ENCODE results near the gene PAPPA. TPM values are rescaled to one million over a fixed set of nuclear protein-coding genes. Genes with fewer than 3 reads are reported as not detected.

Gene PAPPA
- total RNA-seq, 1 experiment from 2014 or later, result 7.0 TPM

DNA sequence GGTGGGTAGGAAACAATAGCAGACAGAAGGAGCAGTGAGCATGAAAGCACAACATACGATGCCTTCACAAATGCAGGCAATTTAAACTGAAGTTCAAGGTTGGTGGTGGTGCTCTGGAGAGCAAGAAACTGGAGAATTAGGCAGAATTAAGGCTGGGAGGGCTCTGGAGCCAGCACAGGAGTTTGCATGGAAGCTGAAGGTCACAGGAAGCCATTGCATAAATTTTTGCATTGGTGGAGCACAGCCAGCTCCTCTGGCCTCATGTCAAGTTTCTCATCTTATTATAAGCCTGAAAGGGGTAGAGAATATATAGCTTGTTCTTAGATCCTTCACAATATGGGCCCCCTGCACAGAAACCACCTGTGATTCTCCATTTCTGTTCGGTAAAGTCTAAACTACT is 207.4 kb downstream of the PAPPA start:
- POLR2A ChIA-PET, result interaction anchor here (1.3 kb wide), 1 partner anchor 124 kb away, joined by 3 read pairs; no protein-coding TSS in a partner anchor
- intact Hi-C loops (cut with micrococcal nuclease), result no loop called here
- H3K27ac Mint-ChIP-seq (ENCODE audit: low read depth, unreplicated experiment), result no peak overlapping the region

DNA sequence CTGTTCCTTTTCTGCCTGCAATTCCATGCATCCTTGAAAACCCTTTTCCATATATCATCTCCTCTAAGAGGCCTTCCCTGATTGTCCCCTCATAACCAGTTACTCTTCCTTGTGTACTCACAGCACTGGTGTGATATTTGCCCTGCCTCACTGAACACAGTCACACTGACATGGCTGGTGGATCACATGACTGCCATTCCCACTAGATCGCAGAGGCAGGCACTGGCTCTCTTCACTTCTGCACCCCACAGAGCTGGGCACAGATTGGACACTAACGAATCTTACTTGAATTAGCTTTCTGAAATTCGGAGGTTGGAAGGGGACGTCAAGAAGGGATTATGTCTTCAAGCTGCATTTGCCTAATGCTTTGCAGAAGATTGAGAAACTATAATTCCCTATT is 208.0 kb downstream of the PAPPA start:
- TF ChIP-seq, protein P1, sequence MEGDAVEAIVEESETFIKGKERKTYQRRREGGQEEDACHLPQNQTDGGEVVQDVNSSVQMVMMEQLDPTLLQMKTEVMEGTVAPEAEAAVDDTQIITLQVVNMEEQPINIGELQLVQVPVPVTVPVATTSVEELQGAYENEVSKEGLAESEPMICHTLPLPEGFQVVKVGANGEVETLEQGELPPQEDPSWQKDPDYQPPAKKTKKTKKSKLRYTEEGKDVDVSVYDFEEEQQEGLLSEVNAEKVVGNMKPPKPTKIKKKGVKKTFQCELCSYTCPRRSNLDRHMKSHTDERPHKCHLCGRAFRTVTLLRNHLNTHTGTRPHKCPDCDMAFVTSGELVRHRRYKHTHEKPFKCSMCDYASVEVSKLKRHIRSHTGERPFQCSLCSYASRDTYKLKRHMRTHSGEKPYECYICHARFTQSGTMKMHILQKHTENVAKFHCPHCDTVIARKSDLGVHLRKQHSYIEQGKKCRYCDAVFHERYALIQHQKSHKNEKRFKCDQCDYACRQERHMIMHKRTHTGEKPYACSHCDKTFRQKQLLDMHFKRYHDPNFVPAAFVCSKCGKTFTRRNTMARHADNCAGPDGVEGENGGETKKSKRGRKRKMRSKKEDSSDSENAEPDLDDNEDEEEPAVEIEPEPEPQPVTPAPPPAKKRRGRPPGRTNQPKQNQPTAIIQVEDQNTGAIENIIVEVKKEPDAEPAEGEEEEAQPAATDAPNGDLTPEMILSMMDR (IDR thresholded peaks at IDR 0.05; ENCODE audit: unreplicated experiment), result no peak
- Mint-ChIP-seq H3K9me3 (ENCODE audit: unreplicated experiment) (no peaks in the 10 kb centered on the region), H3K36me3 (ENCODE audit: insufficient read depth, unreplicated experiment) (no peaks in the 10 kb centered on the region), H3K4me1 (ENCODE audit: insufficient read depth, unreplicated experiment) (no peaks in the 10 kb centered on the region), H3K27ac (ENCODE audit: low read depth, unreplicated experiment) (no peak overlapping the region), H3K4me3 (ENCODE audit: unreplicated experiment) (no peak overlapping the region), H3K27me3 (ENCODE audit: insufficient read depth, unreplicated experiment) (no peaks in the 10 kb centered on the region)
- intact Hi-C loops (cut with micrococcal nuclease), result no loop called here
- POLR2A ChIA-PET, result interaction anchor here (1.3 kb wide), 1 partner anchor 123 kb away, joined by 3 read pairs; no protein-coding TSS in a partner anchor
- DNase-seq (ENCODE audit: unreplicated experiment), result no peak
- CTCF ChIA-PET, result interaction anchor here (1.1 kb wide), 1 partner anchor 479 kb away, joined by 3 read pairs; no protein-coding TSS in a partner anchor
- BruUV-seq (replicated peaks), result no TSS peak

More for the DNA sequence above, 207.4 kb downstream of the PAPPA start:
- Mint-ChIP-seq H3K4me1 (ENCODE audit: insufficient read depth, unreplicated experiment) (no peaks in the 10 kb centered on the region), H3K27me3 (ENCODE audit: insufficient read depth, unreplicated experiment) (no peaks in the 10 kb centered on the region), H3K4me3 (ENCODE audit: unreplicated experiment) (no peak overlapping the region), H3K9me3 (ENCODE audit: unreplicated experiment) (no peaks in the 10 kb centered on the region), H3K36me3 (ENCODE audit: insufficient read depth, unreplicated experiment) (no peaks in the 10 kb centered on the region)
- no TSS peak for BruUV-seq (replicated peaks)
- CTCF ChIA-PET, result interaction anchor here (1.1 kb wide), 1 partner anchor 478 kb away, joined by 3 read pairs; no protein-coding TSS in a partner anchor
- TF ChIP-seq, protein P1 (IDR thresholded peaks at IDR 0.05; ENCODE audit: unreplicated experiment), result no peak
- no peak for DNase-seq (ENCODE audit: unreplicated experiment)

DNA sequence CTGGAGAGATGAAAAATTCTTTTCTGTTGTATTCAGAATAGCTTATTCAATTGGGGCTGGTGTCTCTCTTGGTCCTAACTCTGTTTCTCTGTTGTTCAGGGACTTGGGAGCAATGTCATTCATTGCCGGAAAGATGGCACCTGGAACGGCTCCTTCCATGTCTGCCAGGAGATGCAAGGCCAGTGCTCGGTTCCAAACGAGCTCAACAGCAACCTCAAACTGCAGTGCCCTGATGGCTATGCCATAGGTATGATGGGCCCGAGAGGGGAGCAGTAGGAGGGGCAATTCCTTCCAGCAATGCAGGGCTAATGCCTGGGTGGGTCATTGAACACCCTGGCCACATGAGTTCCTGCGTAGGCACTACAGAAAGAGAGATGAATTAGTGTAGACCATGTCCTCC is 208.9 kb downstream of the PAPPA start:
- Mint-ChIP-seq H3K27ac (ENCODE audit: low read depth, unreplicated experiment) (no peak overlapping the region), H3K27me3 (ENCODE audit: insufficient read depth, unreplicated experiment) (no peaks in the 10 kb centered on the region), H3K36me3 (ENCODE audit: insufficient read depth, unreplicated experiment) (no peaks in the 10 kb centered on the region), H3K9me3 (ENCODE audit: unreplicated experiment) (no peaks in the 10 kb centered on the region), H3K4me1 (ENCODE audit: insufficient read depth, unreplicated experiment) (no peaks in the 10 kb centered on the region), H3K4me3 (ENCODE audit: unreplicated experiment) (no peak overlapping the region)
- CTCF ChIA-PET, result interaction anchor here (0.6 to 0.7 kb wide), 2 partner anchors 62 to 212 kb away, joined by 3 read pairs; no protein-coding TSS in a partner anchor
- intact Hi-C loops (cut with micrococcal nuclease), result no loop called here
- no TSS peak for BruUV-seq (replicated peaks)
- DNase-seq (ENCODE audit: unreplicated experiment), result no peak
- POLR2A ChIA-PET, result interaction anchor here (0.6 to 1.3 kb wide), 3 partner anchors 122 to 419 kb away, joined by 3 to 4 read pairs (median 4); no protein-coding TSS in a partner anchor
- TF ChIP-seq, protein P1 (IDR thresholded peaks at IDR 0.05; ENCODE audit: unreplicated experiment), result no peak

DNA sequence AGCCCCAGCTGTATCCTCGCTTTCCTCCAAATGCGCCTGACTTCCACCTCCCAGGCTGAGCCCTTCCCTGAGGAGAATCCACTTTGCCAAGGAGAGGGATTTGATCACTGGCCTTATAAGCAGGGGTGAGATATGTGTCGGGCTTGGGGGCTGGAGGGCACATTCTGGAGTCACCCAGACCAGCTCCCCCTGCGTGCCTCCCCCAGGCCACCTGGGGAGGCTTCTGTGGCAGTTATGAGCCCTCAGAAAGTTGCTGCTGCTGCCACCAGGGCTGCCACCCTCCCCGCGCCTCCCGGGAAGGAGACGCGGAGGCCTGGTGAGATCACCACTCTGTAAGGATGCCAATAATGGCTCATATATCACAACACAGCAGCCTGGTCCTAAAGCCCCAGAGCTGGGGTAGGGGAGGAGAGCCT is 211.5 kb downstream of the PAPPA start:
- H3K27ac Mint-ChIP-seq (ENCODE audit: low read depth, unreplicated experiment), result no peak overlapping the region
- intact Hi-C loops (cut with micrococcal nuclease), result no loop called here
- no peaks in the 10 kb centered on the region for H3K9me3 Mint-ChIP-seq (ENCODE audit: unreplicated experiment)
- DNase-seq (ENCODE audit: unreplicated experiment), result peak; percentile 39
- no peaks in the 10 kb centered on the region for H3K36me3 Mint-ChIP-seq (ENCODE audit: insufficient read depth, unreplicated experiment)
- ChIA-PET CTCF (no interaction called here), POLR2A (no interaction called here)
- TF ChIP-seq, protein P1 (IDR thresholded peaks at IDR 0.05; ENCODE audit: unreplicated experiment), result no peak
- no peaks in the 10 kb centered on the region for H3K4me1 Mint-ChIP-seq (ENCODE audit: insufficient read depth, unreplicated experiment)
- no peak overlapping the region for H3K4me3 Mint-ChIP-seq (ENCODE audit: unreplicated experiment)
- no TSS peak for BruUV-seq (replicated peaks)
- no peaks in the 10 kb centered on the region for H3K27me3 Mint-ChIP-seq (ENCODE audit: insufficient read depth, unreplicated experiment)
